H9 (cell line): ENCODE data around the gene C17orf58. TPM values are rescaled to one million over a fixed set of nuclear protein-coding genes. Genes with fewer than 3 reads are reported as not detected.

Experiments
- DNase-seq: peaks from one replicate; pipeline ENCODE4 v3.0.0-alpha.2; 2017
- H2AFZ ChIP-seq: one replicate; pipeline ENCODE4 v1.6.1; 2013; ENCODE audit warnings: mild to moderate bottlenecking, low read length, control low read depth, moderate library complexity
- H2AK5ac ChIP-seq: 2 replicates; pipeline ENCODE4 v1.6.1; 2013; ENCODE audit warnings: low read length, control low read depth, mixed read lengths; ENCODE audit not compliant: insufficient read length
- H2BK120ac ChIP-seq: one replicate; pipeline ENCODE4 v1.6.1; 2013; ENCODE audit warnings: low read depth, mild to moderate bottlenecking, low read length, control low read depth, inconsistent platforms; ENCODE audit not compliant: poor library complexity, severe bottlenecking
- H2BK12ac ChIP-seq: 2 replicates; pipeline ENCODE4 v1.6.1; 2013; ENCODE audit warnings: low read length, control low read depth, mixed read lengths, low read depth; ENCODE audit not compliant: insufficient read length
- H2BK15ac ChIP-seq: 2 replicates; pipeline ENCODE4 v1.6.1; 2013; ENCODE audit warnings: low read depth, low read length, control low read depth
- H2BK20ac ChIP-seq: one replicate; pipeline ENCODE4 v1.6.1; 2013; ENCODE audit warnings: low read depth, mild to moderate bottlenecking, low read length, control low read depth, inconsistent platforms; ENCODE audit not compliant: poor library complexity, severe bottlenecking
- H2BK5ac ChIP-seq: 2 replicates; pipeline ENCODE4 v1.6.1; 2013; ENCODE audit warnings: low read length, control low read depth, mixed read lengths; ENCODE audit not compliant: insufficient read length
- H3K14ac ChIP-seq: 2 replicates; pipeline ENCODE4 v1.6.1; 2013; ENCODE audit warnings: low read length, control low read depth; ENCODE audit not compliant: insufficient read depth
- H3K18ac ChIP-seq: 2 replicates; pipeline ENCODE4 v1.6.1; 2013; ENCODE audit warnings: low read depth, mild to moderate bottlenecking, mixed read lengths, low read length, control low read depth; ENCODE audit not compliant: insufficient read length
- H3K23ac ChIP-seq: 2 replicates; pipeline ENCODE4 v1.6.1; 2013; ENCODE audit warnings: low read length, control low read depth, mixed read lengths, low read depth; ENCODE audit not compliant: insufficient read length
- H3K23me2 ChIP-seq: 2 replicates; pipeline ENCODE4 v1.6.1; 2013; ENCODE audit warnings: low read depth, mild to moderate bottlenecking, mixed read lengths, low read length, control low read depth; ENCODE audit not compliant: insufficient read length, poor library complexity, severe bottlenecking
- H3K27ac ChIP-seq: 2 replicates; pipeline ENCODE4 v1.5.1; 2013; ENCODE audit warnings: low read length, control low read depth, mixed read lengths, low read depth; ENCODE audit not compliant: insufficient read length
- H3K27me3 ChIP-seq: 2 replicates; pipeline ENCODE4 v1.6.1; 2013; ENCODE audit warnings: low read length, control low read depth, inconsistent platforms; ENCODE audit not compliant: insufficient read depth
- H3K4ac ChIP-seq: 2 replicates; pipeline ENCODE4 v1.6.1; 2013; ENCODE audit warnings: low read depth, mild to moderate bottlenecking, control low read depth, inconsistent platforms, low read length, moderate library complexity
- H3K4me1 ChIP-seq: 2 replicates; pipeline ENCODE4 v1.6.1; 2013; ENCODE audit warnings: low read length, control low read depth, inconsistent platforms; ENCODE audit not compliant: insufficient read depth
- H3K4me2 ChIP-seq: 2 replicates; pipeline ENCODE4 v1.6.1; 2013; ENCODE audit warnings: low read length, control low read depth, mixed read lengths; ENCODE audit not compliant: insufficient read length, insufficient read depth
- H3K56ac ChIP-seq: 2 replicates; pipeline ENCODE4 v1.6.1; 2013; ENCODE audit warnings: low read depth, mild to moderate bottlenecking, mixed read lengths, low read length, control low read depth; ENCODE audit not compliant: insufficient read length
- H3K79me1 ChIP-seq: 2 replicates; pipeline ENCODE4 v1.6.1; 2013; ENCODE audit warnings: low read depth, mild to moderate bottlenecking, moderate library complexity, low read length, control low read depth, inconsistent platforms; ENCODE audit not compliant: insufficient read depth, poor library complexity, severe bottlenecking
- H3K79me2 ChIP-seq: 2 replicates; pipeline ENCODE4 v1.6.1; 2013; ENCODE audit warnings: low read length, control low read depth, inconsistent platforms; ENCODE audit not compliant: insufficient read depth
- H3K9ac ChIP-seq: 2 replicates; pipeline ENCODE4 v1.6.1; 2013; ENCODE audit warnings: low read length, control low read depth, mixed read lengths; ENCODE audit not compliant: insufficient read length; ENCODE audit errors: extremely low read depth
- H3K9me3 ChIP-seq: one replicate; pipeline ENCODE4 v1.6.1; 2013; ENCODE audit warnings: low read depth, low read length, inconsistent platforms; ENCODE audit not compliant: control insufficient read depth
- H3T11ph ChIP-seq: one replicate; pipeline ENCODE4 v1.6.1; 2013; ENCODE audit warnings: mild to moderate bottlenecking, low read length, control low read depth, inconsistent platforms
- H4K20me1 ChIP-seq: one replicate; pipeline ENCODE4 v1.6.1; 2013; ENCODE audit not compliant: control insufficient read depth, insufficient read length, insufficient read depth
- H4K5ac ChIP-seq: 2 replicates; pipeline ENCODE4 v1.6.1; 2013; ENCODE audit warnings: low read depth, mild to moderate bottlenecking, mixed read lengths, low read length, control low read depth; ENCODE audit not compliant: insufficient read length
- H4K8ac ChIP-seq: replicated peaks from 2 replicates; pipeline ENCODE4 v1.6.1; 2013; ENCODE audit warnings: low read length, control low read depth, mixed read lengths, low read depth; ENCODE audit not compliant: insufficient read length
- H4K91ac ChIP-seq: 2 replicates; pipeline ENCODE4 v1.6.1; 2013; ENCODE audit warnings: low read depth, mild to moderate bottlenecking, moderate library complexity, mixed read lengths, low read length, control low read depth; ENCODE audit not compliant: insufficient read length
- H3K27ac Mint-ChIP-seq, 3 experiments: 2 replicates in 2 of 3; 3 replicates in 1 of 3; pipeline ENCODE4 v1.8.0; 2020 to 2021; ENCODE audit warnings: mixed read lengths in 3 of 3, mild to moderate bottlenecking in 1 of 3, moderate library complexity in 1 of 3
- H3K27me3 Mint-ChIP-seq: 2 replicates; pipeline ENCODE4 v1.8.0; 2021; ENCODE audit warnings: low read depth, mild to moderate bottlenecking, moderate library complexity, mixed read lengths
- H3K36me3 Mint-ChIP-seq, 3 experiments: 2 replicates in 2 of 3; 3 replicates in 1 of 3; pipeline ENCODE4 v1.8.0; 2020 to 2021; ENCODE audit warnings: low read depth in 3 of 3, mixed read lengths in 3 of 3; ENCODE audit not compliant: insufficient read depth in 1 of 3
- H3K4me1 Mint-ChIP-seq, 2 experiments: 2 replicates each; pipeline ENCODE4 v1.8.0; 2020; ENCODE audit warnings: mixed read lengths in 2 of 2
- H3K4me3 Mint-ChIP-seq, 2 experiments: 2 replicates in 1 of 2; 3 replicates in 1 of 2; pipeline ENCODE4 v1.8.0; 2020 to 2021; ENCODE audit warnings: mild to moderate bottlenecking in 2 of 2, mixed read lengths in 2 of 2, moderate library complexity in 1 of 2
- H3K9me3 Mint-ChIP-seq, 2 experiments: 2 replicates in 1 of 2; 3 replicates in 1 of 2; pipeline ENCODE4 v1.8.0; 2020; ENCODE audit warnings: mild to moderate bottlenecking in 2 of 2, mixed read lengths in 2 of 2, moderate library complexity in 1 of 2
- WGBS: extraction: QIAGEN DNeasy Blood & Tissue Kit; methylation state at CpG from one replicate; pipeline ENCODE4 v1.1.7; 2013; ENCODE audit warnings: missing lambda C conversion rate, low lambda C conversion rate, mixed read lengths; ENCODE audit not compliant: insufficient read length; ENCODE audit errors: extremely low coverage; 5-methylcytosine and 5-hydroxymethylcytosine counted together
- total RNA-seq: library from RNA; stranded (reverse); gene quantifications from 2 replicates; pipeline ENCODE4 v1.2.1, GENCODE V29; 2021
- TF ChIP-seq, protein P1 (sequence below): fragments of 200-600 bp; sonication (generic); conservative IDR thresholded peaks from 3 replicates; pipeline ENCODE4 v1.8.0; 2021; ENCODE audit warnings: antibody characterized with exemption, mild to moderate bottlenecking

C17orf58 gene
- total RNA-seq, 1 experiment from 2014 or later = 12.3 TPM

DNA sequence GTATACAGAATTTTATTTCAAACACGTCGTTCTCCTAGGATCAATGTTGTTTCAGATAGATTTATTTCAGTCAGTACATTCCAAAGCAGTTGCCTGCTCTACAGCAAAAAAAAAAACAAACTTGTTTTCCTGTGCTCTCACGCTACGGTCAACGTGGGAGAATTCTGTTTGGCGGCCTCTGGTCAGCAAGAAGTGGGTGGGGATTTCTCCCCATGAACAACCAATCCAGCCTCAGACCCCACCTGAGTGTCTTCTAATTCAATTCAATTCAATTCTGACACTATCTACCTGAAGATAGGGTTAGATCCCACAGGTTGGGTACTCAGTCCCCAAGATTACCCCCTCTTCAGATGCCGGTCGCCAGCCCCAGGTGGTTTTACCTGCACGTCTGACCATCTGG, 22.1 kb downstream of the C17orf58 start:
- peak overlapping the region; percentile 89 for H3K4me2 ChIP-seq
- H3K14ac ChIP-seq = peak overlapping the region; percentile 62; the same call in 1 of the 2 replicates
- H2BK15ac ChIP-seq = no peak overlapping the region
- H3K79me2 ChIP-seq = peaks cover 2% of the 10 kb centered on the region; the same call in 1 of the 2 replicates
- H3K9me3 ChIP-seq = no peaks in the 10 kb centered on the region
- H2AFZ ChIP-seq = no peak overlapping the region
- Mint-ChIP-seq H3K9me3 (no peaks in the 10 kb centered on the region), H3K4me3 (peak overlapping the region; percentile 79 to 89), H3K27ac (peak overlapping the region; percentile 96 to 100 (median 98)), H3K4me1 (peaks cover 24 to 26% of the 10 kb centered on the region in 2 experiments), H3K27me3 (no peaks in the 10 kb centered on the region), H3K36me3 (peaks cover 14 to 33% (median 30%) of the 10 kb centered on the region in 3 experiments)
- DNase-seq = peak; percentile 72
- H2BK12ac ChIP-seq = no peak overlapping the region
- no peak overlapping the region for H3K23ac ChIP-seq
- H3T11ph ChIP-seq = no peak overlapping the region
- H4K20me1 ChIP-seq = no peaks in the 10 kb centered on the region
- H3K27ac ChIP-seq = peak overlapping the region; percentile 92
- no peak overlapping the region for H4K91ac ChIP-seq
- no peak overlapping the region for H4K8ac ChIP-seq
- peaks cover 5% of the 10 kb centered on the region for H3K23me2 ChIP-seq
- peak overlapping the region; percentile 49 for H3K18ac ChIP-seq
- no CpG with 5 or more reads among the region's 9 CpGs for WGBS
- TF ChIP-seq, protein P1, sequence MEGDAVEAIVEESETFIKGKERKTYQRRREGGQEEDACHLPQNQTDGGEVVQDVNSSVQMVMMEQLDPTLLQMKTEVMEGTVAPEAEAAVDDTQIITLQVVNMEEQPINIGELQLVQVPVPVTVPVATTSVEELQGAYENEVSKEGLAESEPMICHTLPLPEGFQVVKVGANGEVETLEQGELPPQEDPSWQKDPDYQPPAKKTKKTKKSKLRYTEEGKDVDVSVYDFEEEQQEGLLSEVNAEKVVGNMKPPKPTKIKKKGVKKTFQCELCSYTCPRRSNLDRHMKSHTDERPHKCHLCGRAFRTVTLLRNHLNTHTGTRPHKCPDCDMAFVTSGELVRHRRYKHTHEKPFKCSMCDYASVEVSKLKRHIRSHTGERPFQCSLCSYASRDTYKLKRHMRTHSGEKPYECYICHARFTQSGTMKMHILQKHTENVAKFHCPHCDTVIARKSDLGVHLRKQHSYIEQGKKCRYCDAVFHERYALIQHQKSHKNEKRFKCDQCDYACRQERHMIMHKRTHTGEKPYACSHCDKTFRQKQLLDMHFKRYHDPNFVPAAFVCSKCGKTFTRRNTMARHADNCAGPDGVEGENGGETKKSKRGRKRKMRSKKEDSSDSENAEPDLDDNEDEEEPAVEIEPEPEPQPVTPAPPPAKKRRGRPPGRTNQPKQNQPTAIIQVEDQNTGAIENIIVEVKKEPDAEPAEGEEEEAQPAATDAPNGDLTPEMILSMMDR = no peak
- no peak overlapping the region for H2BK120ac ChIP-seq
- no peaks in the 10 kb centered on the region for H3K27me3 ChIP-seq
- H3K9ac ChIP-seq = peak overlapping the region; percentile 76
- no peak overlapping the region for H4K5ac ChIP-seq
- no peaks in the 10 kb centered on the region for H3K79me1 ChIP-seq
- H2AK5ac ChIP-seq = no peak overlapping the region
- no peak overlapping the region for H3K56ac ChIP-seq
- peaks cover 2% of the 10 kb centered on the region; the same call in 1 of the 2 replicates for H3K4me1 ChIP-seq
- H3K4ac ChIP-seq = no peak overlapping the region
- no peak overlapping the region for H2BK20ac ChIP-seq
- H2BK5ac ChIP-seq = no peak overlapping the region
